HG02763 (cell line): Measurements from ENCODE around the gene COG1.
"Not testable (repeated sequence)": the region's sequence is repeated elsewhere in the genome, so short reads cannot be mapped to it uniquely, and the experiment has no call there.

Source experiments
- ATAC-seq: cut with Tn5 transposase; IDR thresholded peaks from one replicate; pipeline ENCODE4 v1.9.1; 2021; ENCODE audit warnings: mild to moderate bottlenecking, moderate library complexity; ENCODE audit not compliant: unreplicated experiment

COG1 gene, protein sequence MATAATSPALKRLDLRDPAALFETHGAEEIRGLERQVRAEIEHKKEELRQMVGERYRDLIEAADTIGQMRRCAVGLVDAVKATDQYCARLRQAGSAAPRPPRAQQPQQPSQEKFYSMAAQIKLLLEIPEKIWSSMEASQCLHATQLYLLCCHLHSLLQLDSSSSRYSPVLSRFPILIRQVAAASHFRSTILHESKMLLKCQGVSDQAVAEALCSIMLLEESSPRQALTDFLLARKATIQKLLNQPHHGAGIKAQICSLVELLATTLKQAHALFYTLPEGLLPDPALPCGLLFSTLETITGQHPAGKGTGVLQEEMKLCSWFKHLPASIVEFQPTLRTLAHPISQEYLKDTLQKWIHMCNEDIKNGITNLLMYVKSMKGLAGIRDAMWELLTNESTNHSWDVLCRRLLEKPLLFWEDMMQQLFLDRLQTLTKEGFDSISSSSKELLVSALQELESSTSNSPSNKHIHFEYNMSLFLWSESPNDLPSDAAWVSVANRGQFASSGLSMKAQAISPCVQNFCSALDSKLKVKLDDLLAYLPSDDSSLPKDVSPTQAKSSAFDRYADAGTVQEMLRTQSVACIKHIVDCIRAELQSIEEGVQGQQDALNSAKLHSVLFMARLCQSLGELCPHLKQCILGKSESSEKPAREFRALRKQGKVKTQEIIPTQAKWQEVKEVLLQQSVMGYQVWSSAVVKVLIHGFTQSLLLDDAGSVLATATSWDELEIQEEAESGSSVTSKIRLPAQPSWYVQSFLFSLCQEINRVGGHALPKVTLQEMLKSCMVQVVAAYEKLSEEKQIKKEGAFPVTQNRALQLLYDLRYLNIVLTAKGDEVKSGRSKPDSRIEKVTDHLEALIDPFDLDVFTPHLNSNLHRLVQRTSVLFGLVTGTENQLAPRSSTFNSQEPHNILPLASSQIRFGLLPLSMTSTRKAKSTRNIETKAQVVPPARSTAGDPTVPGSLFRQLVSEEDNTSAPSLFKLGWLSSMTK

DNA sequence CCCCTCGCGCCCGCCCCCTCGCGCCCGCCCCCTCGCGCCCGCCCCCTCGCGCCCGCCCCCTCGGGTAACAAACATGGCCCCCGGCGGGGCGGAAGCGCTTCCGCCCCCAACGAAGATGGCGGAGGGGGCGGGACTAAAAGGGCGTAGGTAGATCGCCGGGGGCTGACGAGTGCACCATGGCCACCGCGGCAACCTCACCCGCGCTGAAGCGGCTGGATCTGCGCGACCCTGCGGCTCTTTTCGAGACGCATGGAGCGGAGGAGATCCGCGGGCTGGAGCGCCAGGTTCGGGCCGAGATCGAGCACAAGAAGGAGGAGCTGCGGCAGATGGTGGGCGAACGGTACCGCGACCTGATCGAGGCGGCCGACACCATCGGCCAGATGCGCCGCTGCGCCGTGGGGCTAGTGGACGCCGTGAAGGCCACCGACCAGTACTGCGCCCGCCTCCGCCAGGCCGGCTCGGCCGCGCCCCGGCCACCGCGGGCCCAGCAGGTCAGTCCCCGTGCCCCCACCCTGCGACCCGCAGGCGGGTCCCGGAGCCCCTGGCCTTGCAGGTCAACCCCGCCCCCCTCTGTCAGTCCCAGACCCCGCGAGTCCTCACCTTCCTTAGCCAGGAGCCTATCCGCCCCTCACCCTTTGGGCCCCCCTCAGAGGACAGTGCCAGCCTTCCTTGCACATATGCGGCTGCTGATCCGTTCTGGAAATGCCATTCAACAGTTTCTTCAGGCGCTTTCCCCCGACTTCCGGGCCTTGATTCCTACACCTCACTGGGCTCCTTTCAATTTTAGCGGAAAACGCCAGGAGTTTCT is at the start of gene COG1:
TSS of gene COG1 (plus strand) at position 162 of the 808 bp plus-strand sequence. CDS start at position 177, 15 bp downstream.
- peak; percentile 78 for ATAC-seq

DNA sequence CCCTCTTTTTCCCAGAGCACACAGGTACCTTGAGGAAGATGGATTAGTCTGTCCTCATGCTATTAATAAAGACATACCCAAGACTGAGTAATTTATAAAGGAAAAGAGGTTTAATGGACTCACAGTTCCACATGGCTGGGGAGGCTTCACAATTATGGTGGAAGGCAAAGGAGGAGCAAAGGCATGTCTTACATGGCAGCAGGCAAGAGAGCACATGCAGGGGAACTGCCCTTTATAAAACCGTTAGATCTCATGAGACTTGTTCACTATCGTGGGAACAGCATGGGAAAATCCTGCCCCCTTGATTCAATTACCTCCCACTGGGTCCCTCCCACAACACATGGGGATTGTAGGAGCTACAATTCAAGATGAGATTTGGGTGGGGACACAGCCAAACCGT is 48.6 kb upstream of the COG1 start:
- ATAC-seq: not testable (repeated sequence)

DNA sequence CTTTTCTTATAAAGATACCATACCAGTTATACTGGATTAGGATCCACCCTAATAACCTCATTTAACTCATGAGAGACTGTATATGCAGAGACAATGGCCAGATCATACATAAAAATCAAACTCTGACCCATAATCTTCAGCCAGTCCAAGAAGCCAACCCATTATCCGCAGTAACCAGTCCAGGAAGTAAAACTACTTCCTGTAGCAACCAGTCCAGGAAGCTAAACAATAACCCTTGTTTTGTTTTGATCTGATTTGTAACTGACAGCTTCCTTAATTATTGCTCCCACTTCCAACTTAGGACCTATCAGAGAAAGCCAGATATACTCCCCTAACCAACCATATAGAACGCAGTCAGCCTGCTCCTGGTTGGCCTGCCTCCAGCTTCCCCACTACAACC is 47.2 kb upstream of the COG1 start:
- ATAC-seq: no peak

DNA sequence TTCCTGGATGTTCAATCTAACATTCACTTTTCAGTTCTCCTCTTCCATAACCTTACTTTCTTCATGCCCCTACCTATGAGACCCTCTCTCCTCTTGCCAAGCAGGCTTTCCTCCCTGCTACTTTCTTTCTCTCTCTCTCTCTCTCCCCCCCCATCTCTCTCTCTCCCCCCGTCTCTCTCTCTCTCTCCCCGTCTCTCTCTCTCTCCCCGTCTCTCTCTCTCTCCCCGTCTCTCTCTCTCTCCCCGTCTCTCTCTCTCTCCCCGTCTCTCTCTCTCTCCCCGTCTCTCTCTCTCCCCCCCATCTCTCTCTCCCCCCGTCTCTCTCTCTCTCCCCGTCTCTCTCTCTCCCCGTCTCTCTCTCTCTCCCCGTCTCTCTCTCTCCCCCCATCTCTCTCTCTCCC is 45.1 kb upstream of the COG1 start:
- not testable (repeated sequence) for ATAC-seq

DNA sequence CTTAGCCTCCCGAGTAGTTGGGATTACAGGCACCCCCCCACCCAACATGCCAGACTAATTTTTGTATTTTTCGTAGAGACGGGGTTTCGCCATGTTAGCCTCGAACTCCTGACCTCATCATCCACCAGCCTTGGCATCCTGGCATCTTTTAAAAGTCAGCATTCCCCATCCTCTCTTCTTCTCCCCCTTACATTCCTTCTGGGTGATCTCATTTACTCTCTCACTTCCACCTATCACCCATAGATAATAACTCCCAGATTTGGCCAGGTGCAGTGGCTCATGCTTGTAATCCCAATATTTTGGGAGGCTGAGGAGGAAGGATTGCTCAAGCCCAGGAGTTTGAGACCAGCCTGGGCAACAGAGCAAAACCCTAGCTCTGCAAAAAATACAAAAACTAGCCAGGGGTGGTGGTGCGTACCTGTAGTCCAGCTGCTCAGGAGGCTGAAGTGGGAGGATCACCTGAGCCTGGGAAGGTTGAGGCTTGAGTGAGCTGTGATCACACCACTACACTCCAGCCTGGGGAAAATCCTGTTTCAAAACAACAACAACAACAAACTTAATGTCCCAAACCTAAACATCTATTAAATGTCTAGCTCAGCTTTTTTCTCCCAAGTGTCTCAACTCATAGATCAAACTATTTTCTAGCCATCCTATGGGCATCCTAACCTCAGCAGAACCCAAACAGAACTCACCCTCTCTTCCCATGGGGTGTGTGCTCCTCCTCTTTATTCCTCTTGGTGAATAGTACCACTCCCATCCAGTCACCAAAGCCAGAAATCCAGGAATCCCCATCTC is 44.1 kb upstream of the COG1 start:
- ATAC-seq: no peak

DNA sequence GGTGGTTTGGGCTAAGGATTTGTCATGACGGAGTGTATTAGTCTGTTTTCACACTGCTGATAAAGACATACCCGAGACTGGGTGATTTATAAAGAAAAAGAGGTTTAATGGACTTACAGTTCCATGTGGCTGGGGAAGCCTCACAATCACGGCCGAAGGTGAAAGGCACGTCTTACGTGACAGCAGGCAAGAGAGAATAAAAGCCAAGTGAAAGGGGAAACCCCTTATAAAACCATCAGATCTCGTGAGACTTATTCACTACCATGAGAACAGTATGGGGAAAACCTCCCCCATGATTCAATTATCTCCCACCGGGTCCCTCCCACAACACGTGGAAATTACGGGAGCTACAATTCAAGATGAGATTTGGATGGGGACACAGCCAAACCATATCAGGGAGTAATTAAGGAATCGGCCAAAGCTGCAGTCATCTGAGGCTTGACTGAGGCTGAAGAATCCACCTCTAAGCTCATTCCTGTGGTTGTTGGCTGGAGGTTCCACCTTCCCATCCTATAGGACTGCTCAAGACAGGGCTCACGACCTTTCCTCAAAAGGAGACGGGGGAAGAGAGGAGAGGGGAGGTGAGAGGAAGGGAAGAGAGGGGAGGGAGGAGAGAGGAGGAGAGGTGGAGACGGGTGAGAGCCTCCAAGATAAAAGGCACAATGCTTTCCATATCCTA is 42.1 kb upstream of the COG1 start:
- ATAC-seq: not testable (repeated sequence)

DNA sequence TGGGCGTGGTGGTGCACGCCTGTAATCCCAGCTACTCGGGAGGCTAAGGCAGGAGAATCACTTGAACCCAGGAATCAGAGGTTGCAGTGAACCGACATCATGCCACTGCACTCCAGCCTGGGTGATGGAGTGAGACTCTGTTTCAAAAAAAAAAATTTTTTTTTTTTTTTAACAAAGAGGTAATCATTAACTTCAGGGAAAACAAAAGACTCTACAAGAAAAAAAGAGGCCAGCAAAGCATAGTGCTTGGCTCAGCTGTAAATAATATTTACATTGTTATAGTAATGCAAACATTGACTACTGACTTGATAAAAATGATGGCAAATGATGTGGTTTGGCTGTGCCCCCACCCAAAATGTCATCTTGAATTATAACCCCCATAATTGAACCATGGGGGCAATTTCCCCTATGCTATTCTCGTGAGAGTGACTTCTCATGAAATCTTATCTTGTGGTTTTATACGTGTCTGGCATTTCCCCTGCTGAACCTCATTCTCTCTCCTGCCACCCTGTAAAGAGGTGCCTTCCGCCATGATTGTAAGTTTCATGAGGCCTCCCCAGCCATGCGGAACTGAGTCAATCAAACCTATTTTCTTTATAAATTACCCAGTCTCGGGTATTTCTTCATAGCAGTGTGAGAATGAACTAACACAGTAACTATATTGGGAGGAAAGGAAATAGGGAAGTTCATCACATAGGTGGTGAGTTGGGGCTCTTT is 40.8 kb upstream of the COG1 start:
- ATAC-seq: no peak

DNA sequence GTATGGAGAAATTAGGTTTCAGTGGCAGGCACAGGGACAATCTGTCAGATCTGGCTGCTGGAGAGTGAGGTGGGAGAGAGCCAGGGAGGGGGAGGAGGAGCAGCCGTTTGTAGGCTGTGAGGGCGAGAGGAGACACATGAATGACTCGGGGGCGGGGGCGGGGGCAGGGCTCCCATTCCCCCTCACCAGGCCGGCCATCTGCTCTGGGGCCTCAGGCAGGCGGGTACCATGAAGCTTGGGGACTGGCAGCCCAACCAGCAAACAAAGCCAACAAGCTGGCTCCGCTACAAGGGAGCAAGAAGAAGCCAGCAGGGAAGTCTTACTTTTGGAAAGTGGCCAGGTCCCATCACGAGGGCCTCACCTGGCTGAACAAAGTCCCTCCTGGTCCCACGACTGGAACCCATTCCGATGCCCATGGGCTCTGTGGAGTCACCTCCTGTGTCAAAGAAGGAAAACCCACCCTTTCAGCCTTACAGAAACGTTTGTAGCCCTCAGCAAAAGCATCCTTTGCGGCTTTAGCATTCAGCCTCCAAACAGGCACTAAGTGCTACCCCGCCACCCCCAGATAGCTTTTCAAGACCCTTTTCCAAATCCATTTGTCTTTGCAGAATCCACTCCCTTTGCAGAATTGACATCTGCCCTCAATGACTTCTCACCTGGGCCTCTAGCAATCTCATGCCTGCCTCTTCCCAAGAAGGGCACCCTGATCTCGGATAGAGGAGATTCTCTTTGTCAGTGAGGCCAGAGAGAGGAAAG is 37.3 kb upstream of the COG1 start:
- no peak for ATAC-seq

DNA sequence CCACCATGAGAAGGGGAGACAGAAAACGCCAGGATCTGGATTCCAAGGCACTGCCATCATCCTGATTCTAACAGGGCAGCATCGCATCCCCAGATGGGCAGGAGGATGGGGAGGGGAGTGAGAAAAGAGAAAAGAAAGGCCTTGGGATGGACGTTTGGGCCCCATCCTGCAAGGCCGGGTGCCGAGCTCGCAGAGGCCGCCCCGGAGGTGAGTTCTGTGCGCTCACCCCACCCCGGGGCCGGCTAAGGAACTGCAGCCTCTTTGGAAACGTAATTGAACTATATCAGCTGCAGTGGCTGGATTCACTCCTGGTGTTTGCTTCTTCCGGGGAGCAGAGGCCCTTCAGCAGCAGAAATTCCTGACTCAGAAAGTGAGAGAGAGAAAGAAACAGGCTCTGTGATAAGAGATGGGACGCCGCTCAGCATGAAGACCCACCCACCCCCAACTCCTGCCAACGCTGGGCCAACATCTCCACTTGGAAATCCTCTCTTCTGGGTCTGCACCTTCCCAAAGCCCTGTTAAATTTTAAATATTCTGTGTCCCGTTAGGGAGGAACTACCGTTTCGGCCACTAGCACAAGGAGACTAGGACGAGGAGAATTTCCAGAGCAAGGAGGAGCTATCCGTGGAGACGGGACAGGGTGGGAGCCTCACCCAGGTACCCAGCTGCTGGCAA is 36.6 kb upstream of the COG1 start:
- peak; percentile 66 for ATAC-seq

DNA sequence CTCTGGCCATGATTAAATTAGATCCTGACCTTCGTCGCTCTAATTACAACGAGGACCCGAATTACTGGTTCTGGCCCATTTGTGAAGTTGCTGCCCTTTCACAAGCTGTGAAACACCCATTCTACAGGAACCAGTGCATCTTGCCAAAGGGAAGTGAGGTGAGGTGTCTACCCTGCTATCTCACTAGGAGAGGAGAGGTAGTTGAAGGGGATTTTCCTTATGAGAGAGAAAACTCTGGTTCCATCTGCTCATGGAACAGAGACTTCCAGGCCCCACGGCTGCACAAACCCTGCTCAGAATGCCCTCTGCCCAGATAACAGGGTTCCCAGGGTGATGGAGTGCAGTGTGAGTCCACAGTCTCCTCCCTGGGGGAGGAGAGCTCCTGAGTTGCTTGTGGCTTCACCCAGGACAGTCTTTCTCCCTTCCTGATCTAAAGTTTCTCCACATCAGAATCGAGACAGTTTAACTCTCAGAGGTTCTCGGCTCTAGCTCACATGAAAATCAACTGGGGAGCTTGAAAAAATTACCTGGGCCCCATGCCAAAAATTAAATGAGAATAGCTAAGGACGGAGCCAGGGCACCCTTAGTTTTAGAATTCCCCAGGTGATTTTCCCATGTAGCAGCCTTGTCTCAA is 35.9 kb upstream of the COG1 start:
- no peak for ATAC-seq

DNA sequence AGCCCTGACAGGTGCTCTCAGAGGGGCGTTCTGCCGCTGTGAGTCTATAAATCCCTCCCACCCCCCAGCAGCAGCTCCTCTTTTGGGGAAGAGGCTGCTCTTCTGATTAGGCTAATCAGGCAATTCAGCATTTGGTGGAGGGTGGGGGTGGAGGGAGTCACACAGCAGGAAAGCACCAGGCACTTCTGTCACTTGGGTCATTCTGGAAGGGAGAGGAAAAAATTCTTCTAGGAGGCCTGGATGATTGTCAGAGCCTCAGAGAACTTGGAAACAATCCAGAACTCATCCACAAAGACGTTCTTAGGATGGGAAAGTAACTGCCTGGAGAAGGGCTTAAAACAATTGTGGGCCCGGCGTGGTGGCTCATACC is 35.3 kb upstream of the COG1 start:
- no peak for ATAC-seq

DNA sequence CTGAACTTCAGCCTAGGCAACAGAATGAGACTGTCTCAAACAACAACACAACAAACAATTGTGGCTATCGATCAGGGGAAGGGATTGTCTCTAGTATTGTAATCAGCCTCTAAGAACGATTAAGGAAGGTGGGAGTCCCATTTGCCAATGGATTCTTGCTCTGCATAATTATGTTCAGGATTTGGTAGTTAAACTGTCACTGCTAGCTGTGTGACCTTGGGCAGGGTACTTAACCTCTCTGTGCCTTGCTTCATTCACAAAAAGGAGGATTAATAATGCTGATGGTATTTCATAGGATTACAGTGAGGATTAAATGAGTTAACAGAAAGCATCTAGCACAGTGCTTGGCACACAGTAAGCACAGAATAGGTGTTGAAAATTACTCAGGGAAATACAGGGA is 34.7 kb upstream of the COG1 start:
- no peak for ATAC-seq

DNA sequence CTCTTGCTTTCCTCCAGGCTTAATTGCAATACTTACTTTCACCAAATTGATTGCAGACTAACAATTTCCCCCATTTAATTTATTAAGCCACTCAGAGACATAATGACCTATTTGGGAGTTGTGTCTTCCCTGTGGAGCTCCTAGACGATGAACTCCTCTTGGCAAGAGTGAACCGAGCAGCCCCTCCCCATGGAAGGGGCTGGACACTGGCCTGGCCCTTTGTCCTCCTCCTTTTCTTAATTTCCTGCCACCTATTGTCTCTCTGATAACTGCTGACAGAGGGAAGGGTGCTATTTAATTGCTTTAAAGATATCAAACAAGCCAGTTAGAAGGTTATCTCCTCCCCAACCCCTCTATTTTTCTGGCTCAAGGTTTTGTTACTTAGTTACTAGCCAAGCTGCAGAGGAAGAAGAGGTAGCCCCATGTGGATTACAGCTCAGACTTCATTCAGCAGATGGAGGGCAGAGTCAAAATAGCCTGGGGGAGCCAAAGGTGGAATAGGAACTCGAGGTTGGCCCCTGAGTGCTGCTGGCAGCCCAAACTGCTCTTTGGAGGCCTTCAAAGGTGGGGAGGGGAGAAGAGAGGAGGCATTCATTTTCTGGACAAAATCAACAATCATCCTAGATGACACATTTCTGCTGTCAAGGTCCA is 31.8 kb upstream of the COG1 start:
- ATAC-seq: no peak

DNA sequence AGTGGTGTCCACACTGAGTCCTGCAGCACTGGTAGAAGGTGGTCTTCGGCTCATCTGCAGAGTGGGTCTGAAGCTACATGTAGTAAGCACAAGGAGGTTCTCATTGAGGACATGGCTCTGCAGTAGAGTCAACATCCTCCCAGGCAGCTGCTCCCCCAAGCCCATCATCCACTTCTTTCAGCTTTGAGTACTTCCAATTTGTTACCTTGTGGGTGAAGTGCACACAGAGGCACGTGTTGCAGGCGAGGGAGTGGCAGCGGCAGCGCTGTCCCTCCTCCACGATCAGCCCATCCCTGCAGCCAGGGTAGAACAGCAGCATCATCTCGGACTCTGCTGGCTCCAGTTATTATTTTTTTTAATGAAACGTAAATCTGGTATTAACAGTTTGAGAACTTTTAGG is 29.8 kb upstream of the COG1 start:
- ATAC-seq: no peak

DNA sequence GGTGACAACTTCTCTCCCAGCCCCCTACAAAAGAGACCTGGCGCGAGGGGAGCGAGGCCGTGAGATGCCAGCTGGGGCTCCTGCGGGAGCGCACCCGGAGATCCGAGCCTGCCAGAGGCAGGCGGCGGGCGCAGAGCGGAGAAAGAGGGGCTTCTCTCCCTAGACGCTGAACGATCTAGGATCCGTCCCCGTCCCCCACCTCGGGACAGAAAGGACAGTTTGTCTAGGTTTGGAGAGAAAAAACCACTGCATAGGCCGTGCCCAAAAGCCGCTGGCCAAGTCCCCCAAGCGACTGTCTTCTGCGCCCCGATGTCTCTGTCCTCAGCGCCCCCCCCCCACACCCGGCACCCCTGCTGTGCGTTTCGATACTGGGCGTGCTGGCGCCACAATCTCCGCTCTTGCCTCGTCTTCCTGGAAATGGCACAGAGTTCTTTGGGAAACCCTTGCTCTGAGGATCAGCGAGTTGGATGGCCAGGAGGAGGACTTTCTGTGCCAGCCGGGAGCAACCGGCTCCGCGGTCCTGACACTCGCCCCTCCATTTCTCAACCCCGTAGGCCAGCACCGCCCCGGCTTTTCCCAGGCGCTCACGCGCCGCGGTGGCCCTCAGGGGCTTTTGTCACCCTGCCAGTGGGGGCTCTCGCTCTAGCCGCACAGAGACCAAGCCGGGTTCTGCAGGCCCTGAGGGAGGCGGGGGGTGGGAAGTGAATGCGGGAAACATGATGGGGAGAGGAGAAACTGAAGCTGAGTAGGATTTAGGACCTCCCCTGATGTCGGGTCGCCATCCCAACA is 27.0 kb upstream of the COG1 start:
- ATAC-seq: no peak
